Lung (tissue), 12 donors: ENCODE measurements around the gene UQCRHL. TPM values are rescaled to one million over a fixed set of nuclear protein-coding genes. Genes with fewer than 3 reads are reported as not detected.

Experiments
- ATAC-seq: fragments of 200-7000 bp; cut with Tn5 transposase; one replicate; pipeline ENCODE4 v1.9.1; 2020; ENCODE audit warnings: moderate number of reproducible peaks; ENCODE audit not compliant: insufficient read depth, low FRiP score
- DNase-seq, 3 donors: peaks; one replicate each; pipeline ENCODE4 v3.0.0-alpha.2; 2013 to 2017
- H3K27ac ChIP-seq, 2 donors: one replicate each; pipeline ENCODE4 v1.5.1; 2013; ENCODE audit warnings: mild to moderate bottlenecking in 2 of 2, moderate library complexity in 2 of 2, control low read depth in 1 of 2, inconsistent platforms in 1 of 2, low read depth in 1 of 2, low read length in 1 of 2
- H3K27me3 ChIP-seq, 3 donors: one replicate each; pipeline ENCODE4 v1.5.1; 2013; ENCODE audit warnings: low read length in 2 of 3; ENCODE audit not compliant: control insufficient read depth in 3 of 3, insufficient read depth in 3 of 3
- H3K36me3 ChIP-seq, 4 donors: one replicate each; pipeline ENCODE4 v1.5.1; 2013; ENCODE audit warnings: low read length in 4 of 4, mild to moderate bottlenecking in 1 of 4, moderate library complexity in 1 of 4; ENCODE audit not compliant: control insufficient read depth in 4 of 4, insufficient read depth in 4 of 4
- H3K4me1 ChIP-seq, 5 donors: one replicate each; pipeline ENCODE4 v1.5.1; 2013; ENCODE audit warnings: low read length in 5 of 5, mild to moderate bottlenecking in 2 of 5, moderate library complexity in 1 of 5; ENCODE audit not compliant: control insufficient read depth in 5 of 5, insufficient read depth in 5 of 5
- H3K4me3 ChIP-seq: one replicate; pipeline ENCODE4 v1.5.1; 2013; ENCODE audit warnings: mild to moderate bottlenecking, control low read depth, moderate library complexity
- H3K9ac ChIP-seq, 2 donors: one replicate each; pipeline ENCODE4 v1.5.1; 2013; ENCODE audit warnings: low read length in 2 of 2, control low read depth in 1 of 2; ENCODE audit not compliant: insufficient read depth in 1 of 2
- H3K9me3 ChIP-seq, 4 donors: one replicate each; pipeline ENCODE4 v1.5.1; 2013; ENCODE audit warnings: low read length in 3 of 4, mild to moderate bottlenecking in 1 of 4, moderate library complexity in 1 of 4; ENCODE audit not compliant: control insufficient read depth in 4 of 4, insufficient read depth in 3 of 4
- WGBS, 2 donors: extraction: QIAGEN DNeasy Blood & Tissue Kit; methylation state at CpG; one replicate each; pipeline ENCODE4 v1.1.7; 2013; 5-methylcytosine and 5-hydroxymethylcytosine counted together
- polyA plus RNA-seq, 2 donors: library from polyadenylated mRNA; stranded (reverse); fragments of 200-250 nt; gene quantifications; one replicate each; pipeline ENCODE4 v1.2.1, GENCODE V29; 2013
- total RNA-seq, 2 donors: library from RNA; depleted of rRNA in 1 of 2; stranded (reverse); fragments of >200 nt in 1 of 2; gene quantifications; one replicate each; pipeline ENCODE4 v1.2.1, GENCODE V29; 2014 to 2021
- TF ChIP-seq, protein P1 (sequence below): IDR thresholded peaks from 2 replicates; pipeline ENCODE4 v1.5.1; 2012; ENCODE audit warnings: mild to moderate bottlenecking; ENCODE audit errors: control extremely low read depth, extremely low read depth
- donor health status: control.
- donor health status: control.
- donor health status: Bipolar disorder and iron deficiency.
- donor health status: healthy.
- donor health status: DM: yes; HTN: yes; CAD: no.

The UQCRHL gene
- total and polyA plus RNA-seq, 4 donors, result 1.1 to 4.6 (median 1.7) TPM

- TF ChIP-seq, protein P1, sequence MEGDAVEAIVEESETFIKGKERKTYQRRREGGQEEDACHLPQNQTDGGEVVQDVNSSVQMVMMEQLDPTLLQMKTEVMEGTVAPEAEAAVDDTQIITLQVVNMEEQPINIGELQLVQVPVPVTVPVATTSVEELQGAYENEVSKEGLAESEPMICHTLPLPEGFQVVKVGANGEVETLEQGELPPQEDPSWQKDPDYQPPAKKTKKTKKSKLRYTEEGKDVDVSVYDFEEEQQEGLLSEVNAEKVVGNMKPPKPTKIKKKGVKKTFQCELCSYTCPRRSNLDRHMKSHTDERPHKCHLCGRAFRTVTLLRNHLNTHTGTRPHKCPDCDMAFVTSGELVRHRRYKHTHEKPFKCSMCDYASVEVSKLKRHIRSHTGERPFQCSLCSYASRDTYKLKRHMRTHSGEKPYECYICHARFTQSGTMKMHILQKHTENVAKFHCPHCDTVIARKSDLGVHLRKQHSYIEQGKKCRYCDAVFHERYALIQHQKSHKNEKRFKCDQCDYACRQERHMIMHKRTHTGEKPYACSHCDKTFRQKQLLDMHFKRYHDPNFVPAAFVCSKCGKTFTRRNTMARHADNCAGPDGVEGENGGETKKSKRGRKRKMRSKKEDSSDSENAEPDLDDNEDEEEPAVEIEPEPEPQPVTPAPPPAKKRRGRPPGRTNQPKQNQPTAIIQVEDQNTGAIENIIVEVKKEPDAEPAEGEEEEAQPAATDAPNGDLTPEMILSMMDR, result no peak
- Histone ChIP-seq H3K4me1 (no peaks in the 10 kb centered on the region), H3K4me3 (no peak overlapping the region), H3K9me3 (no peaks in the 10 kb centered on the region), H3K9ac (no peak overlapping the region), H3K27me3 (no peaks in the 10 kb centered on the region), H3K36me3 (no peaks in the 10 kb centered on the region), H3K27ac (no peak overlapping the region)
- DNase-seq (no peak), ATAC-seq (peak; percentile 11)
- 49 to 79% methylated on average over 1 of the region's 1 CpG for WGBS, 2 donors
Observed at GRCh38 chr1:15810073-15810472, 2.6 kb upstream of the UQCRHL start.

- ATAC-seq (no peak), DNase-seq (no peak)
- Histone ChIP-seq H3K27ac (no peak overlapping the region), H3K4me1 (no peaks in the 10 kb centered on the region), H3K9me3 (no peaks in the 10 kb centered on the region), H3K9ac (no peak overlapping the region), H3K36me3 (no peaks in the 10 kb centered on the region), H3K27me3 (no peaks in the 10 kb centered on the region), H3K4me3 (no peak overlapping the region)
- 74 to 94% methylated on average over 1 of the region's 1 CpG for WGBS, 2 donors
- TF ChIP-seq, protein P1, result no peak
Observed at GRCh38 chr1:15808955-15809354, 1.5 kb upstream of the UQCRHL start.

GRCh38 chr1:15807121-15807520, 328 bp downstream of the UQCRHL start:
- no peak overlapping the region for H3K4me3 ChIP-seq
- no peak overlapping the region for H3K27ac ChIP-seq
- H3K9ac ChIP-seq, result no peak overlapping the region
- no peaks in the 10 kb centered on the region for H3K27me3 ChIP-seq
- H3K4me1 ChIP-seq, result no peaks in the 10 kb centered on the region
- TF ChIP-seq, protein P1, result no peak
- H3K9me3 ChIP-seq, result no peaks in the 10 kb centered on the region
- no peaks in the 10 kb centered on the region for H3K36me3 ChIP-seq
- ATAC-seq (no peak), DNase-seq (no peak)
- 94% methylated on average over 10 of the region's 10 CpGs for WGBS, 2 donors

GRCh38 chr1:15804060-15804459, 3.4 kb downstream of the UQCRHL start:
- no peak overlapping the region for H3K4me3 ChIP-seq
- peaks cover 0 to 4% (median 0%) of the 10 kb centered on the region in 5 donors for H3K4me1 ChIP-seq
- ATAC-seq (no peak), DNase-seq (no peak)
- 87 to 94% methylated on average over 8 of the region's 8 CpGs for WGBS, 2 donors
- no peaks in the 10 kb centered on the region for H3K36me3 ChIP-seq
- H3K9me3 ChIP-seq, result no peaks in the 10 kb centered on the region
- TF ChIP-seq, protein P1, result no peak
- H3K27ac ChIP-seq, result no peak overlapping the region
- H3K27me3 ChIP-seq, result no peaks in the 10 kb centered on the region
- no peak overlapping the region for H3K9ac ChIP-seq
